GM18505 (cell line): Measurements from ENCODE around the gene FBXW5.

Source experiments
- ATAC-seq: cut with Tn5 transposase; IDR thresholded peaks from one replicate; pipeline ENCODE4 v1.9.1; 2021; ENCODE audit not compliant: unreplicated experiment
- POLR2A ChIP-seq: IDR thresholded peaks from 4 replicates; pipeline ENCODE4 v1.6.1; 2011; ENCODE audit warnings: borderline replicate concordance; ENCODE audit not compliant: insufficient read depth, insufficient read length; ENCODE audit errors: extremely low read depth

The FBXW5 gene

DNA sequence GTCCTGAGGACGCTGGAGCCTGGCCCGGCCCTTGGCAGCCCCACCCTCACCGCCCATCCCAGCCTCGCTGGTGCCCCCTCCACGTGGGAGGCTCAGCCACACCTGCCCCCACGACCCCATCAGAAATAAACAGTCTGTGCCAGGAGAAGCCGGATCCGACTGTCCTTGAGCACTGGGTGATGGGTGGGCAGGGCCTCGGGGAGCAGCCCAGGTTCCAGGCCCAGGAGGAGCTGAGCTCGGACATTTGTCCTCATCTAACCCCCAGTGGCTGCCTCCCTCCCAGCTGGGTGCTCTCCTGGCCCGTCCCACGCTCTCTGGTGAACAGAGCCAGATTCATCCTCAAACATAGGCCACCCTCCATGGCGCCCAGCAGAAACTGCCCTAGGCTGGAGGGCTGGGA is 28.2 kb upstream of the FBXW5 start:
- TF ChIP-seq POLR2A = no peak
- no peak for ATAC-seq

DNA sequence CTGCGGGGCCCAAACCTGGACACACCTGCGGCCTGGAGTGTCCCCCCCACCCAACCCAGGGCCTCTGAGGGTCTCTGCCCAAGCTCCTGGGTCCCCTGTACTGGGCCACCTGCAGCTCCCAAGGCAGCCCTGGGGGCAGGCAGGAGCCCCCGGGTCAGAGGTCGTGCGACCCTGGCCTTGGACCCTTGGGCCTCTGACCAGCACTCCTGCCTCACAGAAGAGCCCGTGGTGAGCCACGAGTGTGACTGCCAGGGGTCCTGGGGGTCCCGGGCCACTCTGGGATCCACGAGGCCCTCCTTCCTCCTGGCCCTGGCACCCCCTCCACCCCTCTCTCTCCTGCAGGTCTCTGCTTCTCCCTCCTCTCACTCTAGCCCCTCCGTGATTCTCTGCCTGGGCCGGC is 27.8 kb upstream of the FBXW5 start:
- no peak for TF ChIP-seq POLR2A
- ATAC-seq = no peak

DNA sequence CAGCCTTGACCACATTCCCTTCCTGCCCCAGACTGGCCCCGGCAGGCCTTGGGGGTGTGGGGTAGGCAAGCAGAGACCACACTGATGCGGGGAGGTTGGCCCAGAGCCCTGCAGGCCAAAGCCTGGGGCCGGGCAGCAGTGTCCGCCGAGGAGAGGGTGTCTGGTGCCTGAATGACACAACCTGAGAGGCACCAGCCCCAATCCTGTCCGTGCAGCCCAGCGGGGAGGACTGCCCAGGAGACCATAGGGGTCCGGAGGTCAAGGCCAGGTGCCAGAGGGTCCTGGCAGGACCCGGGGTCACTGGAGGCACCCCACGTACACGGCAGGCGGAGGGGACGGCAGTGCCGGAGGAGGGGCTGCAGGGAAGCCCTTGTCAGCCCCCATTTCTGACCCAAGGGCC is 27.2 kb upstream of the FBXW5 start:
- ATAC-seq = no peak
- no peak for TF ChIP-seq POLR2A

DNA sequence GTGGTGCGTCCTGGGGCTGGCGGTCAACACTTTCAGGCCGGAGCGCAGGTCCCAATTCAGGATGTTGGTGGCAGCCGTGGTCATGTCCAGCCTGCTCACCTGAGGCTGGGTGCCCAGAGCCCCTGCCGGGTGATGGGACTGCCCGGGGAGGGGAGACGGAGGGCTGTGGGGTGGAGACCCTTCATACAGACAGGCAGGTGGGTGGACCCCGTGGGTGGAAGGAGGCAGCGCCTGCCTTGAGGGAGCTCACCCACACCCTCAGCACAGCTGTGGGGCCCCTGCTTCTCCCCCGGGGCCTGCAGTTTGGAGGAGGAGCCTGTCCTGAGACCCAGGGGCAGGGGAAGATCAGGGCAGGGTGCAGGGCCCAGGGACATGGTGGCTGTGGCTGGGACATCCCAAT is 25.8 kb upstream of the FBXW5 start:
- no peak for TF ChIP-seq POLR2A
- ATAC-seq = no peak

DNA sequence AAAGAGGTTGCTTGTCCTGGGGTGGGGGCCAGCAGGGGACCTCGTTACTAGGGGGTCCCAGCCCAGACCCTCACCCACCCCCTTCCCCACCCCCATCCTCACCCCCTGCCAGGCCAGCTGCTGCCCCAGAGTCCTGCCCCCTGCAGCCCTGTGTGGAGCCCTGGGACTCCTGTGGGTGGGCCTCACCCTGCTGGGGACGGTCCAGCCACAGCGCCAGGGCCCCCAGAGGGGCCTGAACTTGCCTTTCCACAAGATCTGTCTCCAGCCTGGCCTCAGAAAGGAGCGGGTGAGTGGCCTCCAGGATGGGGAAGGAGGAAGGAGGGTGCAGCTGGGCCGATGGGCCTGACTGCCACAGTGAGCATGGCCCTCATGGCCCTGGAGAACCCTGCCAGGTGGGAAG is 25.2 kb upstream of the FBXW5 start:
- TF ChIP-seq POLR2A = no peak
- no peak for ATAC-seq

DNA sequence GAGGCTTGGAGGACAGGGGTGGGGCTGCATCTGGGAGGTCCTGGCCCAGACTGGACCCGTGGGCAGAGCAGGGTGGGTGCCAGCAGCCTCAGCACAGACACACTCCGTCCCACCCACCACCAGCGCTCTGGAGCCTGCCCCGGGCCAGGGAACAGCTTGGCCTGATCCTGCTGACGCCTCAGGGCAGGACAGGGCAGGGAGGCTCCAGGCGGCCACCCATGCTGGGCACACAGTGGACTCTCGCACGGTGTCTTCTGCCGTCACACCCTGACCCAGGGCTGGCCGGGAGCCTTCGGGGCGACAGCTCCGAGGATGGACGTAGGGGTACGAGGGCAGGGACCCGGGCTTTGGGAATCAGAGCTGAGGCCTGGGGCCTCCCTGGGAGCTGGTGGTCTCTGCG is 24.6 kb upstream of the FBXW5 start:
- no peak for TF ChIP-seq POLR2A

DNA sequence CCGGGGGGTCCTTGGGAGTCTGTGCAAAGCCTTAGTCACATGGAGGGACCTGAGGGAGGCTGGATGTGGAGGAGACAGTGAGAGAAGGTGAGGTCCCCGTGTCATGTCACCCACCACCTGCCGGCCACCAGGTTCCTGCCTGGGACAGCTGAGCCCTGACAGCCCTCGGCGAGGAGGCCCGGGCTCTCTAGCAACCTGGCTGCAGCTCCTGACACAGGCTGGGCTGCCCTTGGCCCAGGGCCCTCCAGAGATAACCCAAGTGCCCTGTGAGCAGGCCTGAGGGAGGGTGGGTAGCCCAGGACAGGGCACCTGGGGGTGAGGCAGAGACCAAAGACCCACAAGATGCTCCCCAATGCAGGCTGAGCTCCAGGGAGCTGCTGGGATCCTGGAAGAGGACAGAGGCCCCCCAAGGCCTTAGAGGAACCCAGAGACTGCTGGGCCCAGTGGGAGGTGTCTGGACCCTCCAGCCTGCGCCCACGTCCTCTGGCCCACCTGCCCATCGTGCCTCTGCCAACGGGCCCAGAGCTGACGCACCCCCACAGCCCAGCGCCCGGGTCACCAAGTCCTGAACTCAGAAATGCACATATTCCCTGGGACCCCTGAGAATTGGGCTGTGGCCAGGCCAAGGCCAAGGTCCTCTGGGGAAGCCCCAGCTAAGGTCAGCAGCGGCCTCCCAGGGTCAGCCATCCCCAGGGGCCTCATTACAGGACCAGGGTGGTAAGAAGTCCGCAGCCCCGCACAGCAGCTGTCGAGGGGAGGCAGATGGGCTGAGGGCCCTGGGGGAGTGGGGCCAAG is 24.0 kb upstream of the FBXW5 start:
- ATAC-seq = no peak
- no peak for TF ChIP-seq POLR2A

More for the DNA sequence above, 24.6 kb upstream of the FBXW5 start:
- ATAC-seq = no peak

DNA sequence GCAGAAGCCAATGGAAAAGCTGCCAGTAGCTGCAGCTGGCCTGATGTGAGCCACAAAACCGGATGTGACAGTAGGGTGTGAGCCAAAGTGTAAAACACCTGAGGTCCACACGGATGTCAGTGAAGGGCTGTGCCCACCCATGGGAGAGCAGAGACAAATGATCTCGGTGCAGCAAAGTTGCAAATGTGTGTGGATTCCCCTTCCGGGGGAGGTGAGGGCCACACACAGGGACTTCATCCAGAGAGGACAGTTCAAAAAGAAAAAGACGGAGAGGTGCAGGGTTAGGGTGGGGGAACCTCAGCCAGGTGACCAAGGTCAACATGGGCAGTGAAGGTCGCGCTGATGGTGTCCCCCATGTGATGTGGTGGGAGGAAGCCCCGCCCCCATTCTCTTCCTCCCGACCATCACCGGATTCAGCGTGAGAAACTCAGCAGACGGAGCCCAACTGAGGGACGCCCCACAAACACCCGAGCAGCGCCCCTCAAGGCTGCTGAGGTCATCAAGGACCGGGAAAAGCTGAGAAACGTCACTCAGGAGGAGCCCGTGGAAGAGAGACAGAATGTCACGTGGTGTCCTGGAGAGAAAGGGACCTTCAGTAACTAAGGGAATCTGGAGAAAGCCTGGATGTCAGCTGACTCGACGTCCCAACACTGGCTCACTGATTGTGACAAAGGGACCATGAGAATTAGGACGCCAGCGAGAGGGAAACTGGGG is 21.4 kb upstream of the FBXW5 start:
- ATAC-seq = no peak

DNA sequence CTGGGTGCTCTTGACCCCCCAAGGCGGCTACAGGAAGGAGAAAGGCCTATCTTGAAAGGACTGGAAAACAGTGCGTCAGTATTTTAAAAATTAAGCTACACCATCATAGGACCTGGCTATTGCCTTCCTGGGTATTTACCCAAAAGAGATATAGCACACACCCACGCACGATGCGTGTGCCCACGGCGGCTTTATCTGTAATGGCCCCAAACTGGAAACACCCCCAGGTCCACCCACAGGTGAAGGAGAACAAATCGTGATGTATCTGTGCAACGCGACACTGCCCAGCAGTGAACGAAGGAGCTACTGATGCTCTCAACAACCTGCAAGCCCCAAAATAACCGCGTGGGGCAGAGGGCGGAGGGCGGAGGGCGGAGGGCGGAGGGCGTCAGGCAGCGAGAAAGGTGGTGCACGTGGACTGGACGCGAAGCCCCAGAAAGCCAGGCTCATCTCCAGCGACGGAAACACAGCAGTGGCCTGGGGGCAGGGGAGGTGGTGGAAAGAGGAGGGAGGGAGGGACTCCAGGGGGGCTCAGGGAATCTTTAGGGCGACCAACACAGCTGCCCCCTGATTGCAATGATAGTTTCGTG is 20.4 kb upstream of the FBXW5 start:
- no peak for ATAC-seq

More for the DNA sequence above, 21.4 kb upstream of the FBXW5 start:
- no peak for TF ChIP-seq POLR2A

DNA sequence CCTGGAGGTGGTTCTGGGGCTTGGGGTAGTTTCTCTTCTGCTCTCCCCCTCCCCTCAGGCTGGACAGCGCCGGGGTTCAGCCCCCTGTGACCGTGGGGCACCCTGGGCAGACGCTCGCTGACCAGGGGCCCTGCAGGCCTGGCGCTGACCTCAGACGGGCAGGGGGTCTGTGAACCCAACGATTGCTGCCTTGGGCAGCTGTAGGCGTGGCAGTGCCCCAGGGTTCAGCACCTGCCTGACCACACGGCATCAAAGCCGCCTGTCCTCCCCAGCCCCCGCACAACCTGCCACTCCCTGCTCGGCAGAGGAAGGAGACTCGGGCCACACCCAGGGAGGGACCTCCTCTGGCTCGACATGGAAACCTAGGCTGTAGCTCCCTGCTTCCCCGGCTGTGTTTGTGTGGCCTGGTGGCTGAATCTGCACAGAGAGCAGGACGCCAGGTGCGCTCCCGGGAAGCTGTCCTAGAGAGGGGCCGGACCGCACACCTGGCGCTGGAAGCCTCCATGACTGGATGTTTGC is 19.7 kb upstream of the FBXW5 start:
- no peak for TF ChIP-seq POLR2A
- no peak for ATAC-seq

More for the DNA sequence above, 20.4 kb upstream of the FBXW5 start:
- no peak for TF ChIP-seq POLR2A

DNA sequence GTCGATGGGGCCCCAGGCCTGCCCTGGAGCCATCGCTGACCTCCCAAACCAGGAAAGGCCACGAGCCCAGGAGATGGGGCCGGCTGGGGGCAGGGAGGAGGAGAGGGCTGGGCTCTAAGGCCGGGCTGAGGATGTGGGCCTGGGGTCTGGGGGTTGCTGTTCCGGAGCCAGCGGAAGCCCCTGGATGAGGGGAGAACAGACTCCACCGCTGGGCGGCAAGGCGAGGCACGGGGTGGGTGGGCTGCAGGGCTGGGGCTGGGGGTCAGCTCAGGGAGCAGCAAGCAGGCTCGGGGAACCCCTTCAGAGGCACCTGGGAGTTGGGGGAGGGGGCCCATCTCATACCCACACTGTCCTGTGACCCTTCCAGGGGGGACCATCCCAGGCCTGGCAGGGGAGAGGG is 19.2 kb upstream of the FBXW5 start:
- no peak for ATAC-seq
- no peak for TF ChIP-seq POLR2A

DNA sequence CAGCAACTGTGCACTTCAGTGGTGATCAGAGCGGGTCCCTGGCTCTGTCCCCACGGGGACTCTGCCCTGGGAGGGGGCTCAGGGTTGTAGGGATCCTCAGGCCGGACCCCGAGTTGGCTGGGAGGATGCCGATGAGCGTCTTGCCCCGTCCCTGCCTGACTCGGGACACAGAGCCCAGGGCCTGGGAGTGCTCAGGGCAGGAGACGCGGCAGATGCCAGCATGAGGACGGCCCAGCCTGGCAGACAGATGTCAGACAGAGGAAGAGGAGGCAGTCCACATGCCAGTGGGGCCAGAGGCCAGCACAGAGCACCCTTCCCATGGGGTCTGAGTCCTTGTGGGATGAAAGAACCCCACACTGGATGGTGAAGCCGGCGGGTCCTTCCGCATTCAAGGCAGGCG is 18.8 kb upstream of the FBXW5 start:
- no peak for ATAC-seq
- TF ChIP-seq POLR2A = no peak

DNA sequence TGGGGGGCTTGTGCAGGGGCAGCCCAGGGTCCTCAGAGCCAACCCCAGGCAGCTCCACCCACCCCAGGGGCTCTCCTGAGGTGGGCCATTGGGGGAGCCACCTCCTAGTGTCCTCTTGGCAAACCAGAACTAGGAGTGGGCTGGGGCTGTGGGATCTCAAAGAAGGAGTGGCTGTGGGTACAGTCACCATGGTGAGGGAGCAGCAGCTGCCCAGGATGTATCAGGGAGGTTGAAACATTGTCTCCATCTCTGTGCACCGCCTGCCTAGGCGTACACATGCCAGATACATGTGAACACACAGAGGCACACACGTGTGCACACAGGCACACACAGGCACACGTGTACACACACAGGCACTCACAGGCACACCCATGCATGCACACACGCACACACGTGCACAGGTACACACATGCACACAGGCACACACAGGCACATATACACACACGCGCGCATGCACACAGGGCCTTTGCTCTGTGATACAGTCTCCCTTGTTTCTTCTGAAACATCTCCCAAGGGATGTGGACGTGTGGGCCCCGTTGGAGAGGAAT is 18.2 kb upstream of the FBXW5 start:
- TF ChIP-seq POLR2A = no peak
- ATAC-seq = no peak
